GM19193 (cell line): Measurements from ENCODE around the gene TXK.

Experiments
- POLR2A ChIP-seq: IDR thresholded peaks from 4 replicates; pipeline ENCODE4 v1.6.1; 2011; ENCODE audit not compliant: insufficient read depth, insufficient read length; ENCODE audit errors: extremely low read depth

The TXK gene

GRCh38 chr4:48149827-48150370 lies 15.8 kb upstream of the TXK start:
- TF ChIP-seq POLR2A: no peak

- no peak for TF ChIP-seq POLR2A
Measured at GRCh38 chr4:48147621-48148020, 13.6 kb upstream of the TXK start.

GRCh38 chr4:48141048-48141447 lies 7.0 kb upstream of the TXK start:
- no peak for TF ChIP-seq POLR2A

GRCh38 chr4:48139691-48140090 lies 5.6 kb upstream of the TXK start:
- no peak for TF ChIP-seq POLR2A

GRCh38 chr4:48138936-48139335 lies 4.9 kb upstream of the TXK start:
- no peak for TF ChIP-seq POLR2A

- TF ChIP-seq POLR2A: no peak
Measured at GRCh38 chr4:48138511-48138910, 4.5 kb upstream of the TXK start.

- no peak for TF ChIP-seq POLR2A
Measured at GRCh38 chr4:48137846-48138245, 3.8 kb upstream of the TXK start.

- TF ChIP-seq POLR2A: no peak
Measured at GRCh38 chr4:48133669-48134068, 381 bp downstream of the TXK start.

GRCh38 chr4:48131736-48132135 lies 2.3 kb downstream of the TXK start:
- no peak for TF ChIP-seq POLR2A

GRCh38 chr4:48130100-48130499 lies 4.0 kb downstream of the TXK start:
- TF ChIP-seq POLR2A: no peak

- no peak for TF ChIP-seq POLR2A
Measured at GRCh38 chr4:48129307-48130014, 4.6 kb downstream of the TXK start.

- peak; percentile 14 for TF ChIP-seq POLR2A
Measured at GRCh38 chr4:48127682-48128404, 6.2 kb downstream of the TXK start.

GRCh38 chr4:48127231-48127630 lies 6.8 kb downstream of the TXK start:
- TF ChIP-seq POLR2A: no peak

GRCh38 chr4:48126621-48127020 lies 7.4 kb downstream of the TXK start:
- no peak for TF ChIP-seq POLR2A

GRCh38 chr4:48124870-48125269 lies 9.2 kb downstream of the TXK start:
- no peak for TF ChIP-seq POLR2A

GRCh38 chr4:48122756-48123155 lies 11.3 kb downstream of the TXK start:
- TF ChIP-seq POLR2A: no peak
